Esophagus muscularis mucosa (tissue), 4 donors: Measurements from ENCODE around the gene HOXA4. TPM values are rescaled to one million over a fixed set of nuclear protein-coding genes. Genes with fewer than 3 reads are reported as not detected.

Experiments used
- DNase-seq: peaks from one replicate; pipeline ENCODE4 v3.0.0-alpha.2; 2017; ENCODE audit errors: extremely low spot score
- H3K27ac ChIP-seq, 4 donors: fragments of 200-600 bp; sonication (generic); replicated peaks in 1 of 4; 1 replicate in 3 of 4; 2 replicates in 1 of 4; pipeline ENCODE4 v1.5.1; 2016 to 2019; ENCODE audit warnings: mild to moderate bottlenecking in 1 of 4
- H3K27me3 ChIP-seq, 4 donors: fragments of 200-600 bp; sonication (generic); one replicate each; pipeline versions ENCODE4 v1.5.1 to v1.6.0; 2016 to 2019
- H3K36me3 ChIP-seq, 4 donors: fragments of 200-600 bp; sonication (generic); one replicate each; pipeline ENCODE4 v1.5.1; 2016 to 2019
- H3K4me1 ChIP-seq, 4 donors: fragments of 200-600 bp; sonication (generic); one replicate each; pipeline ENCODE4 v1.5.1; 2016 to 2019
- H3K4me3 ChIP-seq, 4 donors: fragments of 200-600 bp; sonication (generic); 1 replicate in 2 of 4; 2 replicates in 2 of 4; pipeline ENCODE4 v1.5.1; 2016 to 2019; ENCODE audit warnings: mild to moderate bottlenecking in 4 of 4, moderate library complexity in 1 of 4
- H3K9me3 ChIP-seq, 4 donors: fragments of 200-600 bp; sonication (generic); 1 replicate in 3 of 4; 2 replicates in 1 of 4; pipeline ENCODE4 v1.5.1; 2016 to 2019
- CTCF ChIP-seq, 3 experiments: fragments of 200-600 bp in 2 of 3; fragments of 450-650 bp in 1 of 3; sonication (generic) in 2 of 3; IDR thresholded peaks; one replicate each; pipeline ENCODE4 v1.5.1; 2017 to 2019; ENCODE audit warnings: antibody characterized with exemption in 3 of 3, mild to moderate bottlenecking in 2 of 3, moderate library complexity in 1 of 3
- EP300 ChIP-seq: sonication (generic); formaldehyde crosslinking; IDR thresholded peaks from one replicate; pipeline ENCODE4 v1.6.1; 2017; ENCODE audit warnings: antibody characterized with exemption
- POLR2A ChIP-seq: fragments of 450-650 bp; IDR thresholded peaks from one replicate; pipeline ENCODE4 v1.6.1; 2017; ENCODE audit warnings: antibody characterized with exemption, moderate library complexity, mild to moderate bottlenecking, low read depth
- POLR2AphosphoS5 ChIP-seq, 2 donors: sonication (generic); formaldehyde crosslinking; IDR thresholded peaks; one replicate each; pipeline ENCODE4 v1.6.1; 2017; ENCODE audit warnings: antibody characterized with exemption in 2 of 2
- WGBS: methylation state at CpG from one replicate; pipeline ENCODE4 v1.1.5; 2018; 5-methylcytosine and 5-hydroxymethylcytosine counted together
- intact Hi-C: fragments of 100-400 bp; cut with DNase I; formaldehyde crosslinking; loops from one replicate; pipeline ENCODE4 v1.15.1; 2023
- total RNA-seq, 4 donors: library from RNA; depleted of rRNA; stranded (reverse); fragments of >200 nt; gene quantifications; one replicate each; pipeline versions ENCODE4 v1.1.0 to v1.2.1, GENCODE V29; 2016

Gene HOXA4
- total RNA-seq, 4 donors from 2014 or later, result 12.5 to 26.8 (median 18.1) TPM

GRCh38 chr7:27124096-27124901, 6.3 kb downstream of the HOXA4 start:
- WGBS, result 51% methylated on average over 43 of the region's 43 CpGs
- H3K9me3 ChIP-seq, result no peaks in the 10 kb centered on the region
- H3K27ac ChIP-seq, result peak overlapping the region; percentile 96 to 100 (median 99)
- no peaks in the 10 kb centered on the region for H3K36me3 ChIP-seq
- H3K4me3 ChIP-seq, result peak overlapping the region; percentile 50 to 75 (median 66)
- TF ChIP-seq EP300 (no peak), POLR2AphosphoS5 (IDR thresholded peaks at IDR 0.05) (peak; percentile 44 to 78)
- H3K4me1 ChIP-seq, result peaks cover 27 to 88% (median 87%) of the 10 kb centered on the region in 4 donors
- H3K27me3 ChIP-seq, result no peaks in the 10 kb centered on the region
- DNase-seq, result no peak
- intact Hi-C loops, result no loop called here

DNA sequence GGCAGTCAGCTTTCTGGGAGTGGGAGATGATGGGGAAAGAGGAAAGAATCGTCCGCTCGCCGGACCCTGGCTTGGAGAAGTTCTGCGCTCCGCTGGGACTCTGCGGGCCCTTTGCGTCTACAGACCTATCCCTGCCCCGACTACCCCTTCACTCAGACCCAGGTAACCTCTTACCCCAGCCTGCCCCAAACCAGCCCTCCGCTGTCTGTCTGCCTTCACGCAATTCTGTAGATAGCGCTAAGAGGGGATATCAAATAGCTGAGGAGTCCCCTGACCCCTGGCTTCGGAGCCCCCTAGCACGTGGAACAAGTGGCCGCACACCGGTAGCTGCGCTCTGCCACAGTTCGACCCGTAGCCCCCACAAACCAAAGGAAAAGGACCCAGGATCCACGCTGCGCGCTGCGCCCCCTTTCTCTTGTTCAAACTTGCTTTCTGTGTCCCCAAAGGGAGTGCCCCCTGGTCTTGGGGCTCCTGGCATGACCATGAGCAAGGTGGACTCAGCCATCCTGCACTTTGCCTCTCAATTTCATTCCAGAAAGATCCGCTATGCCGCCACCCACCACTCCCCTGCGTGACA, 7.0 kb downstream of the HOXA4 start:
- H3K4me3 ChIP-seq, result peak overlapping the region; percentile 50 to 75 (median 66)
- no peaks in the 10 kb centered on the region for H3K9me3 ChIP-seq
- H3K27ac ChIP-seq, result peak overlapping the region; percentile 96 to 100 (median 99)
- no peak for DNase-seq
- 48% methylated on average over 17 of the region's 26 CpGs for WGBS
- TF ChIP-seq POLR2AphosphoS5 (IDR thresholded peaks at IDR 0.05), result no peak
- no peak for TF ChIP-seq POLR2A
- no peak for TF ChIP-seq CTCF (IDR thresholded peaks at IDR 0.05)
- no peak for TF ChIP-seq EP300
- H3K4me1 ChIP-seq, result peaks cover 27 to 89% (median 87%) of the 10 kb centered on the region in 4 donors
- no peaks in the 10 kb centered on the region for H3K27me3 ChIP-seq
- no peaks in the 10 kb centered on the region for H3K36me3 ChIP-seq
- intact Hi-C loops, result no loop called here

GRCh38 chr7:27123007-27123476, 7.5 kb downstream of the HOXA4 start:
- no peak for TF ChIP-seq POLR2A
- TF ChIP-seq CTCF (IDR thresholded peaks at IDR 0.05), result peak in 1 of 3 experiments; percentile 13
- peak overlapping the region; percentile 50 to 75 (median 66) for H3K4me3 ChIP-seq
- no peaks in the 10 kb centered on the region for H3K9me3 ChIP-seq
- intact Hi-C loops, result no loop called here
- WGBS, result 37% methylated on average over 9 of the region's 14 CpGs
- no peaks in the 10 kb centered on the region for H3K36me3 ChIP-seq
- H3K27me3 ChIP-seq, result no peaks in the 10 kb centered on the region
- H3K4me1 ChIP-seq, result peaks cover 27 to 89% (median 86%) of the 10 kb centered on the region in 4 donors
- no peak for DNase-seq
- H3K27ac ChIP-seq, result peak overlapping the region; percentile 96 to 100 (median 99)

DNA sequence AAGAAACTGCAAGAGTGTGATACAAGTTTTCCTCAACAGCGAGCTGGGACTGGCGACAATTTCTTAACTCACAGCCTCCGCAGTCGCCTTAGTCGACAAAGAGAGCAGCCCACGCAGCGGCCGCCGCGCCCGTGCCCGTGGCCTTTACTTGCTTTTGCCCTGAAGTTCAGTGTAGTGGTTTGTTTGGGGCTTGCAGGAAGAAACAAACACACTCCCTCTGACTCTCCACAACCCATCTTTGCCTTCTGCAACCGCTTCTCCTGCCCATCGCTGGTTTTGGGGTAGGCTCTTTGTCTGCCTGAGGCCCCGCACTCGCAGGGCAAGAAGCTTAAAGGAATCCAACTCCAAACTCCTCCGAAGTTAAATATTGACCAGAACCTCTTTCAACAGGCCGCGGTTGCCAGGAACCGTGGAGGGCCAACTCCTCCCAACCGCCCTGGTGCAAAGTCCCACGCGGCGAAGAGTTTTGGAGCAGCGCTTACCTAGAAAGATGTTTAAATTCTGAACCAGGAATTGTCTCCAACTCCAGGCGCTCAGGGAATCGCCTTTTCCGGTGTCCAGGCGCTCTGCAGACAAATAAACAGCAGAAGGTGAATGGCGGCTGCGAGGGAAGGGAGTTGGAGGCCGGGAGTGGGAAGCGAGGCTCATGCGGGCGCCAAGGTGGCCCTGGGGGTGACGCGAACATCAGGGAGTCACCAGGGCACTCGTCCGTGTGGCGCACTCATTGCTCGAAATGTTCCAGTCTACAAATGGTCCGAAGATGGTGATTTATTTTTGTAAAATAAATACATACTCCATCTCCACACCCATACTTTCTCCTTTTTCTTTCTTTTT, 8.3 kb downstream of the HOXA4 start:
- intact Hi-C loops, result no loop called here
- whole genome bisulfite sequencing, result 31% methylated on average over 42 of the region's 42 CpGs
- no peak for DNase-seq
- Histone ChIP-seq H3K4me3 (peak overlapping the region; percentile 50 to 75 (median 66)), H3K9me3 (no peaks in the 10 kb centered on the region), H3K27ac (peak overlapping the region; percentile 96 to 100 (median 99)), H3K36me3 (no peaks in the 10 kb centered on the region), H3K4me1 (peaks cover 31 to 89% (median 84%) of the 10 kb centered on the region in 4 donors), H3K27me3 (no peaks in the 10 kb centered on the region)
- peak; percentile 10 to 14 for TF ChIP-seq POLR2AphosphoS5 (IDR thresholded peaks at IDR 0.05)
- no peak for TF ChIP-seq CTCF (IDR thresholded peaks at IDR 0.05)
- TF ChIP-seq EP300, result no peak
- TF ChIP-seq POLR2A, result no peak

DNA sequence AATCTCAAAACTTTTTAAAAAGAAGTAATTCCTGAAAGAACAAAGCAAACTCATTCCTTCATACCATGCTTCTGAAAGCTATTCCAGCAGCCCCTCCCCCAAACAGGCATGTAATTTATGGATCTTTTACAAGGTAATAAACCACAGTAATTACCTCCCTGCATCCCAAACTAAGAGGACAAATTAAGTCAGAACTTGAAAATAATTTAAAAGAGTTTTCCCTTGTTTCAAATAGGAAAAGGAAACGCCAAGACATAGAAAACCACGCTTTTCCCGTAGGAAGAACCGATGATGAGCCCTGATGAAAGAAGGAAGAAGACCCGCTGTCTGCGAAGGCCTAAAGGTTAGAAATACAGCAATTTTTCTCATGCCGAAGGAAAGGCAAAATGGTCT, 8.9 kb downstream of the HOXA4 start:
- intact Hi-C loops, result no loop called here
- WGBS, result 20% methylated on average over 7 of the region's 7 CpGs
- no peak for DNase-seq
- H3K4me1 ChIP-seq, result peaks cover 33 to 85% (median 80%) of the 10 kb centered on the region in 4 donors
- no peaks in the 10 kb centered on the region for H3K27me3 ChIP-seq
- H3K27ac ChIP-seq, result peak overlapping the region; percentile 96 to 100 (median 99)
- H3K4me3 ChIP-seq, result peak overlapping the region; percentile 50 to 75 (median 66)
- no peaks in the 10 kb centered on the region for H3K36me3 ChIP-seq
- TF ChIP-seq EP300 (no peak), POLR2A (no peak), CTCF (IDR thresholded peaks at IDR 0.05) (no peak), POLR2AphosphoS5 (IDR thresholded peaks at IDR 0.05) (no peak)
- no peaks in the 10 kb centered on the region for H3K9me3 ChIP-seq
